Stomach (tissue), 9 donors: ENCODE measurements around the gene SPTBN2. TPM values are rescaled to one million over a fixed set of nuclear protein-coding genes. Genes with fewer than 3 reads are reported as not detected.
A peak's percentile ranks its signal among the peaks of the same experiment; 100 is the strongest.

Experiments used
- DNase-seq, 2 donors: peaks; one replicate each; pipeline versions ENCODE4 v3.0.0 to v3.0.0-alpha.2; 2013 to 2019
- H3K27ac ChIP-seq, 5 donors: fragments of 200-600 bp in 4 of 5; sonication (generic) in 4 of 5; one replicate each; pipeline ENCODE4 v1.5.1; 2013 to 2019; ENCODE audit warnings: mild to moderate bottlenecking in 1 of 5, moderate library complexity in 1 of 5
- H3K27me3 ChIP-seq, 3 donors: fragments of 200-600 bp; sonication (generic); one replicate each; pipeline ENCODE4 v1.5.1; 2017 to 2019; ENCODE audit warnings: mixed run types in 1 of 3
- H3K36me3 ChIP-seq, 4 donors: fragments of 200-600 bp; sonication (generic); 1 replicate in 3 of 4; 2 replicates in 1 of 4; pipeline ENCODE4 v1.5.1; 2016 to 2019
- H3K4me1 ChIP-seq, 4 donors: fragments of 200-600 bp; sonication (generic); one replicate each; pipeline ENCODE4 v1.5.1; 2016 to 2019
- H3K4me3 ChIP-seq, 4 donors: fragments of 200-600 bp; sonication (generic) in 3 of 4; one replicate each; pipeline ENCODE4 v1.5.1; 2016 to 2019; ENCODE audit warnings: mild to moderate bottlenecking in 1 of 4
- H3K9me3 ChIP-seq, 4 donors: fragments of 200-600 bp; sonication (generic); one replicate each; pipeline ENCODE4 v1.5.1; 2016 to 2019
- EP300 ChIP-seq: sonication (generic); formaldehyde crosslinking; IDR thresholded peaks from one replicate; pipeline ENCODE4 v1.6.1; 2017; ENCODE audit warnings: antibody characterized with exemption
- POLR2A ChIP-seq, 4 donors: fragments of 450-650 bp; IDR thresholded peaks; one replicate each; pipeline ENCODE4 v1.6.1; 2016; ENCODE audit warnings: antibody characterized with exemption in 4 of 4, control low read depth in 2 of 4, mild to moderate bottlenecking in 1 of 4, moderate library complexity in 1 of 4
- POLR2AphosphoS5 ChIP-seq, 3 donors: sonication (generic); formaldehyde crosslinking; IDR thresholded peaks; one replicate each; pipeline ENCODE4 v1.6.1; 2016; ENCODE audit warnings: antibody characterized with exemption in 3 of 3
- WGBS, 5 donors: extraction: QIAGEN DNeasy Blood & Tissue Kit in 3 of 5; methylation state at CpG; one replicate each; pipeline versions ENCODE4 v1.1.5 to v1.1.7; 2013 to 2018; 5-methylcytosine and 5-hydroxymethylcytosine counted together
- intact Hi-C: fragments of 100-400 bp; cut with DNase I; formaldehyde crosslinking; loops from one replicate; pipeline ENCODE4 v1.15.1; 2023; ENCODE audit warnings: low total_unique reads
- polyA plus RNA-seq, 3 donors: library from polyadenylated mRNA; stranded (reverse); fragments of 200-250 nt; gene quantifications; one replicate each; pipeline ENCODE4 v1.2.3, GENCODE V29; 2013
- total RNA-seq, 5 donors: library from RNA; depleted of rRNA; stranded (reverse); fragments of >200 nt; gene quantifications; one replicate each; pipeline versions ENCODE4 v1.1.0 to v1.2.3, GENCODE V29; 2014 to 2016
- TF ChIP-seq, protein P1 (sequence below), 7 experiments: fragments of 450-650 bp in 4 of 7; fragments of 200-600 bp in 3 of 7; sonication (generic) in 3 of 7; IDR thresholded peaks; one replicate each; pipeline ENCODE4 v1.5.1; 2016 to 2019; ENCODE audit warnings: antibody characterized with exemption in 7 of 7, control low read depth in 2 of 7, mild to moderate bottlenecking in 1 of 7
- donor health status: healthy with polysubstance abuse.
- donor health status: Bipolar disorder and iron deficiency.
- donor health status: healthy.

Gene SPTBN2
- total and polyA plus RNA-seq, 8 donors: 2.4 to 134 (median 10.4) TPM

DNA sequence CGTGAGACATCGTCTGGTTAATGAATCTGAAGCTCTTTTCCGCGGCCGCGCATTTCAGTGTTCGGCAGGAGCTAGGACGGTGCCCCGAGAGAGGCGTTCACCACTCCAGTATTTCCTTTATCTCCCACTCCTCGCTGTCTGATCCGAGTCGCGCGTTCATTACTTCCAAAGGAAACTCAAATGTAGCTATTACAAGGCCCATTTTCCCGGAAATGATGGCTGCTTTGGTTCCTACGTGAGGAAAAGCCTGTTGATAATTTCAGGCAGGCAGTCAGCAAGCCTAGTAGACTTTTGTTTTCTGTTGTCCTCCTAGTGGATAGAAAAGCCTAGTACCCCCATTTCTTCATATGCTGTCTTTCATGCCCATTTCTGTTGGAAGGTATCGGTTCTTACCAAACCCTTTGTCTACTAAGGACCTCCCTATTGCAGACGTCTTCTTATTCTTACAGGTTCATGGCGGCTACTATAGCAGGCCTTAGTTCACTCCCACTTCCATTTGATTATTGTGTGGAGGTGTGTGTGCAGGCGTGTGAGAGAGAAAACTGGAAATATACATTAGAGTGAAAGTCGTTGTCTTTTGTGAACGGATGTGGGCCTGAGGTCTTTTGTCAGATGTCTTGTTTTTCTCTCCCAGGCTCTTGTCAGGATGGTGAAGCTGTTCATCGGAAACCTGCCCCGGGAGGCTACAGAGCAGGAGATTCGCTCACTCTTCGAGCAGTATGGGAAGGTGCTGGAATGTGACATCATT is 89.8 kb downstream of the SPTBN2 start:
- WGBS, 5 donors: 2 to 3% (median 3%) methylated on average over 27 of the region's 27 CpGs
- peak in 1 of 2 donors; percentile 80 for DNase-seq
- TF ChIP-seq, protein P1, sequence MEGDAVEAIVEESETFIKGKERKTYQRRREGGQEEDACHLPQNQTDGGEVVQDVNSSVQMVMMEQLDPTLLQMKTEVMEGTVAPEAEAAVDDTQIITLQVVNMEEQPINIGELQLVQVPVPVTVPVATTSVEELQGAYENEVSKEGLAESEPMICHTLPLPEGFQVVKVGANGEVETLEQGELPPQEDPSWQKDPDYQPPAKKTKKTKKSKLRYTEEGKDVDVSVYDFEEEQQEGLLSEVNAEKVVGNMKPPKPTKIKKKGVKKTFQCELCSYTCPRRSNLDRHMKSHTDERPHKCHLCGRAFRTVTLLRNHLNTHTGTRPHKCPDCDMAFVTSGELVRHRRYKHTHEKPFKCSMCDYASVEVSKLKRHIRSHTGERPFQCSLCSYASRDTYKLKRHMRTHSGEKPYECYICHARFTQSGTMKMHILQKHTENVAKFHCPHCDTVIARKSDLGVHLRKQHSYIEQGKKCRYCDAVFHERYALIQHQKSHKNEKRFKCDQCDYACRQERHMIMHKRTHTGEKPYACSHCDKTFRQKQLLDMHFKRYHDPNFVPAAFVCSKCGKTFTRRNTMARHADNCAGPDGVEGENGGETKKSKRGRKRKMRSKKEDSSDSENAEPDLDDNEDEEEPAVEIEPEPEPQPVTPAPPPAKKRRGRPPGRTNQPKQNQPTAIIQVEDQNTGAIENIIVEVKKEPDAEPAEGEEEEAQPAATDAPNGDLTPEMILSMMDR (IDR thresholded peaks at IDR 0.05): no peak
- peak in 1 of 3 donors; percentile 42 for TF ChIP-seq POLR2AphosphoS5 (IDR thresholded peaks at IDR 0.05)
- TF ChIP-seq POLR2A (IDR thresholded peaks at IDR 0.05): no peak
- Histone ChIP-seq H3K27ac (peak overlapping the region; percentile 86 to 94 (median 93)), H3K4me1 (peaks cover 60 to 76% (median 69%) of the 10 kb centered on the region in 4 donors), H3K27me3 (no peaks in the 10 kb centered on the region), H3K9me3 (no peaks in the 10 kb centered on the region), H3K4me3 (peak overlapping the region; percentile 74 to 88 (median 82)), H3K36me3 (peaks cover 31 to 63% (median 50%) of the 10 kb centered on the region in 4 donors)
- intact Hi-C loops: no loop called here

DNA sequence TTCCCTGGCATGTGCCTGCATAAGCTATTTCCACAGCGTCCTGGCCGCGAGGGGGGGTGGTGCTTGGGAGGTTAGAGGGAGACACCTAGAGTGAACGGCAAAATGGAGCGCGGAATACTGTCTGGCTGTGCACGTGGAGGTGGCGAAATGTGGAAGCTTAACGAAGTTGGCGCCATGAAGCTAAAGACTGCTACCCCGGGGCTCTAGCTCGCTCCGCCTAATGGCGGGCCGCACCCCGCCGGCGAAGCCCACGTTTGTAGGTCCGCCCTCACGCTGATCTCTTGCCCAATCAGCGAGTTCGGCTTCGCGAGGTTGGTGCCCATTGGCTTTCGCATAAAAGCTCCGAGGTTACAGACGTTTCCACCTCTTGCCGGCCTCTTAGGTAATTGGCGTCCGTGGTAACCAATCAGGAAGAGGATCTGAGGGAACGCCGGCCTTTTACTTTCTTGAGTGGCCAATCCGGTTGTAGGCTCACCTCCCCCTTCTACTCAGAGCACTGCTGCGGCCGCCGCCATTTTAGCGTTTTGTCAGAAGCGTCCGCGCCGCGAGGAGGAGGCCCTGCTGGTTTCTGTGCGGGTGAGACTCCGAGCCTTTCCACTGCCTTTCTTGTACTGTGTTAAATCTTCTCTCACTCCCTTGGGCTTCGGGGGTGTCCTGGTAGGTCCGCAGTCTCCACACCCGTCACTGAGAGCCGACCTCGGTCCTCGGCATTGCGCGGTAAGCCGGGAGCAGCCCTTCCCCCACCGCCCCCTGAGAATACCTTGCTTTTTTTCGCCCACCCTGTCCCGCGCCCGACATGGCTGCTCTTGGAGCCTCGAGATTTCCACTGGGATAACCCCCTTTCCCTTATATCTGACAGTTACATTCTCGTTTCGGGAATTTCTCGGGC is 90.6 kb downstream of the SPTBN2 start, which contains the start of gene RBM4:
Gene RBM4, plus strand, starts transcription at position 527 of the 889 bp plus-strand sequence. CDS start 1,009 bp downstream, outside the sequence.
- H3K9me3 ChIP-seq: no peaks in the 10 kb centered on the region
- intact Hi-C loops: no loop called here
- H3K36me3 ChIP-seq: peaks cover 25 to 59% (median 47%) of the 10 kb centered on the region in 4 donors
- peak; percentile 98 to 100 for DNase-seq
- no peaks in the 10 kb centered on the region for H3K27me3 ChIP-seq
- H3K4me3 ChIP-seq: peak within 1 kb of the TSS; percentile 74 to 88 (median 82)
- WGBS, 5 donors: 0 to 1% (median 0%) methylated on average over 49 to 63 of the region's 63 CpGs
- H3K4me1 ChIP-seq: peaks cover 52 to 67% (median 60%) of the 10 kb centered on the region in 4 donors
- TF ChIP-seq EP300: no peak
- peak; percentile 64 to 95 (median 95) for TF ChIP-seq POLR2AphosphoS5 (IDR thresholded peaks at IDR 0.05)
- TF ChIP-seq, protein P1 (IDR thresholded peaks at IDR 0.05): no peak
- peak within 1 kb of the TSS; percentile 91 to 94 (median 93) for H3K27ac ChIP-seq

DNA sequence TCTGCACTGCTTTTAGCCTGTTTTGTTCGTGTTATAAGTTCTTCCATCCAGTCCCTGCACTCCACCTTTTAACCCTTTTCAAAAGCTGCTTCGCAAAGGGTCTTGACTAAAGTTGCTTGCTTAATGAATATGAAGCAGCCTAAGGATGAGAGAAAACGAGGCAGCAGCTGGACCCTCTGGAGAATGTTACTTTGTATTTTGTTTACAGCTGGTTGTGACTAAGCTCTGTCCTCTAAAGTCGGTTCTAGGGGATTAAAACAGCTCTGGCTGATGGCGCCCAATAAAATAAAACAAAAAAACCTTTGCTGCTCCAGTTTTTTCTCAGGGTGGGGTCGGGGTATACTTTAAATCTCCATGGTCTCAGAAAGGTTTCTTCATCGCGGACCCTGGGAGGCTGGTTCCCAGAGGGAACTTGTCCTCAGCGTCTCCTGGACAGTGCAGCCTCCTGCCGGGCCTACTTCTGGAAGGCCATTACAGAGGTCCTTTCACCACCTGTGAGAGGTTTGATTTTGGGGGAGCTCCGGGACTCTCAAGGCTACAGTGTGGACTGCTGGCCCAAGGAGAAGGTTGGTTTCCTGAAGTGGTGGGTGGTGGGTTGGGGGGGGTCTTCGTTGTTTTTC is 91.3 kb downstream of the SPTBN2 start:
- H3K4me1 ChIP-seq: peaks cover 45 to 66% (median 54%) of the 10 kb centered on the region in 4 donors
- intact Hi-C loops: no loop called here
- peak overlapping the region; percentile 91 to 94 (median 93) for H3K27ac ChIP-seq
- no peaks in the 10 kb centered on the region for H3K9me3 ChIP-seq
- no peaks in the 10 kb centered on the region for H3K27me3 ChIP-seq
- TF ChIP-seq, protein P1 (IDR thresholded peaks at IDR 0.05): peak in 1 of 7 experiments; percentile 8
- TF ChIP-seq EP300: no peak
- WGBS, 5 donors: 36 to 42% (median 40%) methylated on average over 12 of the region's 12 CpGs
- no peak for DNase-seq
- H3K36me3 ChIP-seq: peaks cover 24 to 60% (median 46%) of the 10 kb centered on the region in 4 donors
- H3K4me3 ChIP-seq: peak overlapping the region; percentile 74 to 88 (median 82)

DNA sequence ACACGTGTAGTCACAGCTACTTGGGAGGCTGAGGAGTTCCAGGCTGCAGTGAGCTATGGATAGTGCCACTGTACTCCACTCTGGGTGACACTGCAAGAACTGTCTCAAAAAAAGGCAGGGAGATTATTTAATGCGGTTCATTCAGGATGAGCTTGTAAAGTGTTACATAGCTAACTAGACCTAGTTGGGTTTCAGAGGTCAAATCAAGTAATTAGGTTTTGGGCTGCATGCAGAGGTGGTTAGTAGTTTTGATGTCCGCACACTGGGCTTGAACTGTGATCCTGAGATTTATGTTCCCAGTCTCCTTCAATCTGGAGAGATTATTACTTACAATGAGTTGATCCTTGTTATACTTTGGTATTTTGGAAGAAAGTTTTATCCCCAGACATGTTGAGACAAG is 92.6 kb downstream of the SPTBN2 start:
- intact Hi-C loops: no loop called here
- Histone ChIP-seq H3K36me3 (peaks cover 24 to 53% (median 37%) of the 10 kb centered on the region in 4 donors), H3K27ac (no peak overlapping the region), H3K4me1 (peaks cover 32 to 59% (median 49%) of the 10 kb centered on the region in 4 donors), H3K27me3 (no peaks in the 10 kb centered on the region), H3K4me3 (no peak overlapping the region), H3K9me3 (no peaks in the 10 kb centered on the region)
- 66 to 85% (median 81%) methylated on average over 3 of the region's 3 CpGs for WGBS, 5 donors
- TF ChIP-seq EP300 (no peak), POLR2A (IDR thresholded peaks at IDR 0.05) (no peak), POLR2AphosphoS5 (IDR thresholded peaks at IDR 0.05) (no peak)
- TF ChIP-seq, protein P1 (IDR thresholded peaks at IDR 0.05): no peak
- DNase-seq: no peak
